HL-60 (cell line): ENCODE results near the gene PIH1D1.
A peak's percentile ranks its signal among the peaks of the same experiment; 100 is the strongest.

Experiments used
- DNase-seq, 2 experiments: peaks; one replicate each; pipeline ENCODE4 v3.0.0-alpha.2; 2010 to 2020; ENCODE audit warnings: low read depth in 1 of 2, low spot score in 1 of 2
- H3K27ac ChIP-seq: fragments of 250-450 bp; sonication (Bioruptor Pico); replicated peaks from 2 replicates; pipeline ENCODE4 v1.5.1; 2020; ENCODE audit warnings: mild to moderate bottlenecking, moderate library complexity
- H3K27me3 ChIP-seq: fragments of 250-450 bp; sonication (Bioruptor Pico); 2 replicates; pipeline ENCODE4 v1.5.1; 2021; ENCODE audit warnings: mild to moderate bottlenecking, moderate library complexity; ENCODE audit not compliant: insufficient read depth, poor library complexity, severe bottlenecking
- H3K4me3 ChIP-seq: replicated peaks from 2 replicates; pipeline ENCODE4 v1.5.1; 2011; ENCODE audit warnings: mild to moderate bottlenecking, control low read depth, low read length; ENCODE audit not compliant: insufficient read depth
- CTCF ChIP-seq: IDR thresholded peaks from one replicate; pipeline ENCODE4 v1.5.1; 2011; ENCODE audit warnings: low read length, control low read depth, inconsistent platforms; ENCODE audit not compliant: insufficient read depth
- GABPA ChIP-seq: IDR thresholded peaks from 2 replicates; pipeline ENCODE4 v1.6.1; 2012; ENCODE audit warnings: low read depth
- POLR2AphosphoS5 ChIP-seq: IDR thresholded peaks from 2 replicates; pipeline ENCODE4 v1.6.1; 2012; ENCODE audit warnings: low read depth
- REST ChIP-seq: IDR thresholded peaks from 2 replicates; pipeline ENCODE4 v1.6.1; 2012; ENCODE audit warnings: low read depth; ENCODE audit not compliant: insufficient replicate concordance
- SPI1 ChIP-seq: IDR thresholded peaks from 2 replicates; pipeline ENCODE4 v1.6.1; 2012; ENCODE audit warnings: low read depth, mild to moderate bottlenecking, borderline replicate concordance

The PIH1D1 gene

GRCh38 chr19:49432141-49433073 is 19.2 kb downstream of the PIH1D1 start:
- Histone ChIP-seq H3K4me3 (no peak overlapping the region), H3K27me3 (peaks cover 46% of the 10 kb centered on the region), H3K27ac (no peak overlapping the region)
- DNase-seq, result no peak
- TF ChIP-seq CTCF, result no peak
- no peak for TF ChIP-seq POLR2AphosphoS5
- no peak for TF ChIP-seq REST
- no peak for TF ChIP-seq SPI1
- no peak for TF ChIP-seq GABPA

GRCh38 chr19:49431330-49431749 is 20.3 kb downstream of the PIH1D1 start:
- Histone ChIP-seq H3K27me3 (peaks cover 49% of the 10 kb centered on the region), H3K27ac (no peak overlapping the region), H3K4me3 (no peak overlapping the region)
- no peak for DNase-seq
- TF ChIP-seq GABPA (no peak), REST (no peak), SPI1 (no peak), POLR2AphosphoS5 (no peak), CTCF (no peak)

GRCh38 chr19:49430678-49431329 is 20.8 kb downstream of the PIH1D1 start:
- Histone ChIP-seq H3K27ac (no peak overlapping the region), H3K27me3 (peaks cover 53% of the 10 kb centered on the region), H3K4me3 (no peak overlapping the region)
- no peak for DNase-seq
- TF ChIP-seq CTCF (peak; percentile 15), REST (no peak)
